HG02763 (cell line): ENCODE data around the gene RETSAT.

Experiments
- ATAC-seq: cut with Tn5 transposase; IDR thresholded peaks from one replicate; pipeline ENCODE4 v1.9.1; 2021; ENCODE audit warnings: mild to moderate bottlenecking, moderate library complexity; ENCODE audit not compliant: unreplicated experiment

The RETSAT gene

GRCh38 chr2:85309699-85310321 lies 44.5 kb downstream of the RETSAT start:
- peak; percentile 14 for ATAC-seq

- ATAC-seq = no peak
Observed at GRCh38 chr2:85308896-85309555, 45.3 kb downstream of the RETSAT start.

GRCh38 chr2:85308201-85308600 lies 46.1 kb downstream of the RETSAT start:
- ATAC-seq = no peak

GRCh38 chr2:85307527-85307897 lies 46.8 kb downstream of the RETSAT start:
- no peak for ATAC-seq

- no peak for ATAC-seq
Observed at GRCh38 chr2:85303780-85304531, 50.4 kb downstream of the RETSAT start.

GRCh38 chr2:85302121-85302520 lies 52.2 kb downstream of the RETSAT start:
- no peak for ATAC-seq
